Keratinocyte (primary cell): Measurements from ENCODE around the gene NATD1. TPM values are rescaled to one million over a fixed set of nuclear protein-coding genes. Genes with fewer than 3 reads are reported as not detected.

ENCODE experiments used
- DNase-seq: peaks from one replicate; pipeline ENCODE4 v3.0.0-alpha.2; 2011; ENCODE audit warnings: low read depth, missing footprints, low spot score
- FAIRE-seq: peaks from 2 replicates; lab custom pipeline; 2011; peaks lifted over from hg19 to GRCh38; lab: Jason Lieb, UNC
- H2AFZ ChIP-seq: 2 replicates; pipeline ENCODE4 v1.6.0; 2012; ENCODE audit warnings: low read length, control low read depth, inconsistent platforms; ENCODE audit not compliant: control insufficient read depth
- H3K27ac ChIP-seq: 2 replicates; pipeline ENCODE4 v1.5.1; 2011; ENCODE audit warnings: low read length; ENCODE audit not compliant: control insufficient read depth, insufficient read depth
- H3K27me3 ChIP-seq: 3 replicates; pipeline ENCODE4 v1.6.0; 2011; ENCODE audit warnings: low read length; ENCODE audit not compliant: control insufficient read depth, insufficient read depth; ENCODE audit errors: extremely low read depth
- H3K36me3 ChIP-seq, 2 experiments: 2 replicates in 1 of 2; 3 replicates in 1 of 2; pipeline ENCODE4 v1.5.1; 2011; ENCODE audit warnings: low read length in 2 of 2, mild to moderate bottlenecking in 1 of 2; ENCODE audit not compliant: control insufficient read depth in 2 of 2, insufficient read depth in 2 of 2; ENCODE audit errors: extremely low read depth in 1 of 2
- H3K4me1 ChIP-seq: 3 replicates; pipeline ENCODE4 v1.5.1; 2011; ENCODE audit warnings: low read length; ENCODE audit not compliant: control insufficient read depth, insufficient read depth; ENCODE audit errors: extremely low read depth
- H3K4me2 ChIP-seq: 3 replicates; pipeline ENCODE4 v1.6.0; 2011; ENCODE audit warnings: low read depth, low read length; ENCODE audit not compliant: control insufficient read depth, insufficient read depth; ENCODE audit errors: extremely low read depth
- H3K4me3 ChIP-seq, 3 experiments: fragments of 200-600 bp in 1 of 3; sonication (generic) in 1 of 3; 2 replicates in 2 of 3; 3 replicates in 1 of 3; pipeline ENCODE4 v1.5.1; 2011 to 2016; ENCODE audit warnings: low read length in 3 of 3, mild to moderate bottlenecking in 3 of 3, control low read depth in 2 of 3, inconsistent platforms in 1 of 3, low read depth in 1 of 3, mixed read lengths in 1 of 3, mixed run types in 1 of 3, moderate library complexity in 1 of 3; ENCODE audit not compliant: control insufficient read depth in 2 of 3, insufficient read depth in 2 of 3; ENCODE audit errors: extremely low read depth in 1 of 3
- H3K79me2 ChIP-seq: 2 replicates; pipeline ENCODE4 v1.6.0; 2012; ENCODE audit warnings: low read length; ENCODE audit not compliant: control insufficient read depth, insufficient read depth
- H3K9ac ChIP-seq: 3 replicates; pipeline ENCODE4 v1.6.0; 2011; ENCODE audit warnings: low read length; ENCODE audit not compliant: control insufficient read depth, insufficient read depth; ENCODE audit errors: extremely low read depth
- H3K9me1 ChIP-seq: 3 replicates; pipeline ENCODE4 v1.6.0; 2011; ENCODE audit warnings: low read length; ENCODE audit not compliant: control insufficient read depth, insufficient read depth; ENCODE audit errors: extremely low read depth
- H3K9me3 ChIP-seq: 2 replicates; pipeline ENCODE4 v1.5.1; 2012; ENCODE audit warnings: low read depth, low read length; ENCODE audit not compliant: control insufficient read depth
- H4K20me1 ChIP-seq: 3 replicates; pipeline ENCODE4 v1.6.0; 2011; ENCODE audit warnings: low read length; ENCODE audit not compliant: control insufficient read depth, insufficient read depth; ENCODE audit errors: extremely low read depth
- EZH2 ChIP-seq: IDR thresholded peaks from one replicate; pipeline ENCODE4 v1.6.1; 2012; ENCODE audit warnings: inconsistent platforms, mild to moderate bottlenecking, low read length, moderate library complexity
- dilution Hi-C: fragments of 300-500 bp; cut with MboI; formaldehyde crosslinking; loops from one replicate; pipeline ENCODE4 v1.7.0; 2020; ENCODE audit warnings: low sequenced_read_pairs; ENCODE audit not compliant: extremely low pct_ligation_motif_present
- polyA plus RNA-seq, 5 experiments: library from polyadenylated mRNA; depleted of rRNA in 3 of 5; stranded (reverse) in 3 of 5; stranded (forward) in 1 of 5; unstranded in 1 of 5; fragments of >200 nt; gene quantifications; 1 replicate in 1 of 5; 2 replicates in 3 of 5; 3 replicates in 1 of 5; pipeline versions ENCODE4 v1.2.1 to v1.2.3, GENCODE V29; 2011 to 2012; ENCODE audit warnings: missing spikeins in 2 of 5, low read depth in 1 of 5, low replicate concordance in 1 of 5
- TF ChIP-seq, protein P1 (sequence below), 3 experiments: IDR thresholded peaks in 1 of 3; conservative IDR thresholded peaks in 1 of 3; optimal IDR thresholded peaks in 1 of 3; 2 replicates in 2 of 3; 3 replicates in 1 of 3; pipeline versions ENCODE3 to v1.5.1; 2011; ENCODE audit warnings: low read length in 3 of 3, mild to moderate bottlenecking in 3 of 3, moderate library complexity in 2 of 3, control low read depth in 1 of 3, inconsistent platforms in 1 of 3; ENCODE audit not compliant: insufficient read depth in 2 of 3; ENCODE audit errors: extremely low read depth in 1 of 3

The NATD1 gene
- polyA plus RNA-seq, 1 donor (not counting 4 experiments of a cell fraction or from before 2014, with no cell fraction given), result 1.5 TPM

DNA sequence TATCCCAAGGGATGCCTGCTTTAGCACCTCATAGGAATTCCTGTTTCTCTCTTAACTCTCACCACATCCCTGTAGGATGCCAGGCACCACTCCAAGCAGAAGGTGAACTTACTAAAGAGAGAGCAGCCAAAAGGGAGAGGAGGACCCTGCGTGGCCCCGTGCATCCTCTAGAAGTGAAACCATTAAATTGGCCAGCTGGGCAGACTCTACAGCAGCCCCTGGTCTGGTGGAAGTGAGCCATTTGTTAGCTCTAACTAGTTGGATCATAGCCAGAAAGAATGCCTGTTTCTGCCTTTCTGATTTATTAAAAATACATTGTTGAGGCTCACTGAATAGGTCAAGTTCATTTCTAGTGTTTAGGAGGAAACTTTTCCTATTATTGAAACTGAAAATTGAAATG is 61.5 kb downstream of the NATD1 start:
- Histone ChIP-seq H3K36me3 (peaks cover 9 to 14% of the 10 kb centered on the region in 2 experiments), H3K9ac (no peak overlapping the region), H3K9me1 (peaks cover 3% of the 10 kb centered on the region), H3K27me3 (no peaks in the 10 kb centered on the region), H3K4me3 (no peak overlapping the region), H3K27ac (no peak overlapping the region), H3K9me3 (no peaks in the 10 kb centered on the region), H3K4me2 (no peak overlapping the region), H2AFZ (no peak overlapping the region), H3K4me1 (peaks cover 18% of the 10 kb centered on the region), H3K79me2 (no peaks in the 10 kb centered on the region), H4K20me1 (no peaks in the 10 kb centered on the region)
- TF ChIP-seq, protein P1, sequence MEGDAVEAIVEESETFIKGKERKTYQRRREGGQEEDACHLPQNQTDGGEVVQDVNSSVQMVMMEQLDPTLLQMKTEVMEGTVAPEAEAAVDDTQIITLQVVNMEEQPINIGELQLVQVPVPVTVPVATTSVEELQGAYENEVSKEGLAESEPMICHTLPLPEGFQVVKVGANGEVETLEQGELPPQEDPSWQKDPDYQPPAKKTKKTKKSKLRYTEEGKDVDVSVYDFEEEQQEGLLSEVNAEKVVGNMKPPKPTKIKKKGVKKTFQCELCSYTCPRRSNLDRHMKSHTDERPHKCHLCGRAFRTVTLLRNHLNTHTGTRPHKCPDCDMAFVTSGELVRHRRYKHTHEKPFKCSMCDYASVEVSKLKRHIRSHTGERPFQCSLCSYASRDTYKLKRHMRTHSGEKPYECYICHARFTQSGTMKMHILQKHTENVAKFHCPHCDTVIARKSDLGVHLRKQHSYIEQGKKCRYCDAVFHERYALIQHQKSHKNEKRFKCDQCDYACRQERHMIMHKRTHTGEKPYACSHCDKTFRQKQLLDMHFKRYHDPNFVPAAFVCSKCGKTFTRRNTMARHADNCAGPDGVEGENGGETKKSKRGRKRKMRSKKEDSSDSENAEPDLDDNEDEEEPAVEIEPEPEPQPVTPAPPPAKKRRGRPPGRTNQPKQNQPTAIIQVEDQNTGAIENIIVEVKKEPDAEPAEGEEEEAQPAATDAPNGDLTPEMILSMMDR (optimal IDR thresholded peaks at IDR 0.05 in 1 of 3, IDR thresholded peaks at IDR 0.05 in 1 of 3, conservative IDR thresholded peaks at IDR 0.05 in 1 of 3; ENCODE audit: extremely low read depth in 1 of 3, insufficient read depth in 2 of 3, low read length in 3 of 3), result no peak
- TF ChIP-seq EZH2, result no peak
- FAIRE-seq (no peak), DNase-seq (no peak)
- dilution Hi-C loops, result no loop called here

DNA sequence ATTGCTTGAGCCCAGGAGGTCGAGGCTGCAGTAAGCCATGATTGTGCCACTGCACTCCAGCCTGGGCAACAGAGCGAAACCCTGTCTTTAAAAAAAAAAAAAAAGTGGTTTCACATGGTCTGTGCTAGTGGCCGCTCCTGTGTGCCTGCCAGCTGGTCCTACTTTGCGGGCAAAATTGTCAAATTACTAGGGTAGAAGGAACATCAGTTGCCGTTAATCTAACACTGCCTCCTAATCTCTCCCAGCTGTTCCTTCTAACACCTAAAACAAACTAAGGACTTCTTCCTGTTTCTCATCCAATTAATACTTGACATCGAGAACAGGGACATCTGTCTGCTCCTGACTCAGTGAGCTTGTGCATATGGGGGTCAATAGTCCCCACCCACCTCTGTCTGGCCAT is 63.1 kb downstream of the NATD1 start:
- Histone ChIP-seq H3K27ac (no peak overlapping the region), H3K79me2 (no peaks in the 10 kb centered on the region), H3K4me3 (no peak overlapping the region), H3K9me1 (peaks cover 3% of the 10 kb centered on the region), H3K4me1 (peaks cover 6% of the 10 kb centered on the region), H3K9ac (no peak overlapping the region), H2AFZ (no peak overlapping the region), H3K36me3 (peaks cover 12 to 18% of the 10 kb centered on the region in 2 experiments), H3K4me2 (no peak overlapping the region), H4K20me1 (no peaks in the 10 kb centered on the region), H3K27me3 (no peaks in the 10 kb centered on the region), H3K9me3 (no peaks in the 10 kb centered on the region)
- TF ChIP-seq EZH2, result no peak
- TF ChIP-seq, protein P1 (optimal IDR thresholded peaks at IDR 0.05 in 1 of 3, IDR thresholded peaks at IDR 0.05 in 1 of 3, conservative IDR thresholded peaks at IDR 0.05 in 1 of 3; ENCODE audit: extremely low read depth in 1 of 3, insufficient read depth in 2 of 3, low read length in 3 of 3), result no peak
- dilution Hi-C loops, result no loop called here
- FAIRE-seq, result no peak
- no peak for DNase-seq
